K562 (cell line): Measurements from ENCODE around the gene XYLB. TPM values are rescaled to one million over a fixed set of nuclear protein-coding genes. Genes with fewer than 3 reads are reported as not detected.

Experiments
- CAMTA2 ChIP-seq: fragments of 250-450 bp; sonication (Bioruptor Pico); conservative IDR thresholded peaks from 2 replicates; pipeline ENCODE4 v1.5.1; 2022
- CHD2 ChIP-seq: IDR thresholded peaks from 2 replicates; pipeline ENCODE4 v1.6.1; 2011; ENCODE audit warnings: low read depth, low read length
- CREB3L1 ChIP-seq: fragments of 450-650 bp; IDR thresholded peaks from 2 replicates; pipeline ENCODE4 v1.6.1; 2014; ENCODE audit warnings: low read depth, mild to moderate bottlenecking, moderate library complexity, borderline replicate concordance
- DIDO1 ChIP-seq: fragments of 450-650 bp; IDR thresholded peaks from 2 replicates; pipeline ENCODE4 v1.6.1; 2016; ENCODE audit warnings: low read depth, missing biosample characterization, missing genetic modification characterization
- E2F5 ChIP-seq: sonication (generic); formaldehyde crosslinking; IDR thresholded peaks from 2 replicates; pipeline ENCODE4 v1.8.0; 2022; ENCODE audit warnings: mild to moderate bottlenecking, missing genetic modification reagents
- FOXO4 ChIP-seq: fragments of 450-650 bp; formaldehyde crosslinking; IDR thresholded peaks from 2 replicates; pipeline ENCODE4 v1.4.0; 2020; ENCODE audit warnings: mild to moderate bottlenecking, moderate library complexity
- NEUROD1 ChIP-seq: fragments of 150-350 bp; IDR thresholded peaks from 2 replicates; pipeline ENCODE4 v1.6.1; 2014; ENCODE audit warnings: borderline replicate concordance, low read length, low read depth; ENCODE audit not compliant: partially characterized antibody
- PHB ChIP-seq: fragments of 250-450 bp; sonication (Bioruptor Pico); IDR thresholded peaks from 2 replicates; pipeline ENCODE4 v1.5.0; 2021
- RBM14 ChIP-seq: fragments of 200-400 bp; formaldehyde crosslinking; IDR thresholded peaks from 2 replicates; pipeline ENCODE4 v1.6.1; 2018; ENCODE audit warnings: low read depth, mild to moderate bottlenecking, low read length, moderate library complexity, borderline replicate concordance; ENCODE audit not compliant: insufficient read depth
- RBM22 ChIP-seq: fragments of 200-400 bp; formaldehyde crosslinking; IDR thresholded peaks from 2 replicates; pipeline ENCODE4 v1.6.1; 2018; ENCODE audit warnings: low read length, low read depth; ENCODE audit not compliant: poor library complexity, severe bottlenecking
- ZFX ChIP-seq: sonication (generic); formaldehyde crosslinking; IDR thresholded peaks from 2 replicates; pipeline ENCODE4 v1.8.0; 2022; ENCODE audit warnings: mild to moderate bottlenecking, missing genetic modification reagents, moderate library complexity
- ZNF232 ChIP-seq: sonication (generic); formaldehyde crosslinking; IDR thresholded peaks from 2 replicates; pipeline ENCODE4 v1.8.0; 2022; ENCODE audit warnings: mild to moderate bottlenecking, missing genetic modification reagents
- polyA plus RNA-seq, 8 experiments: library from polyadenylated mRNA; depleted of rRNA in 4 of 8; stranded (reverse) in 5 of 8; unstranded in 3 of 8; fragments of >200 nt; fragmentation: Nextera tagmentation in 2 of 8; fragmentation: Illumina TruSeq in 1 of 8; extraction: Ambion mirVana in 2 of 8; extraction: Trizol in 1 of 8; gene quantifications; 2 replicates each; pipeline versions ENCODE4 v1.2.1 to v1.2.3, GENCODE V29; 2011 to 2014; ENCODE audit warnings: inconsistent platforms in 1 of 8, missing spikeins in 1 of 8
- total RNA-seq, 7 experiments: library from RNA; depleted of rRNA in 6 of 7; stranded (reverse); fragments of >200 nt in 6 of 7; fragmentation: Illumina TruSeq in 2 of 7; extraction: Trizol in 2 of 7; gene quantifications; 2 replicates each; pipeline versions ENCODE4 v1.2.1 to v1.2.3, GENCODE V29; 2011 to 2021; ENCODE audit warnings: low replicate concordance in 1 of 7
- TF ChIP-seq, protein P1 (sequence below): sonication (generic); formaldehyde crosslinking; IDR thresholded peaks from 2 replicates; pipeline ENCODE4 v1.8.1; 2023; ENCODE audit warnings: mild to moderate bottlenecking, missing genetic modification reagents, moderate library complexity
- TF ChIP-seq, protein P2 (sequence below): fragments of 200-400 bp; formaldehyde crosslinking; IDR thresholded peaks from 2 replicates; pipeline ENCODE4 v1.6.1; 2017; ENCODE audit warnings: mild to moderate bottlenecking, low read depth, low read length, moderate library complexity

The XYLB gene
- total and polyA plus RNA-seq, 9 of the 15 experiments (the other 6 are each of a cell fraction or from before 2014, with no cell fraction given), result 4.0 to 20.2 (median 13.2) TPM

DNA sequence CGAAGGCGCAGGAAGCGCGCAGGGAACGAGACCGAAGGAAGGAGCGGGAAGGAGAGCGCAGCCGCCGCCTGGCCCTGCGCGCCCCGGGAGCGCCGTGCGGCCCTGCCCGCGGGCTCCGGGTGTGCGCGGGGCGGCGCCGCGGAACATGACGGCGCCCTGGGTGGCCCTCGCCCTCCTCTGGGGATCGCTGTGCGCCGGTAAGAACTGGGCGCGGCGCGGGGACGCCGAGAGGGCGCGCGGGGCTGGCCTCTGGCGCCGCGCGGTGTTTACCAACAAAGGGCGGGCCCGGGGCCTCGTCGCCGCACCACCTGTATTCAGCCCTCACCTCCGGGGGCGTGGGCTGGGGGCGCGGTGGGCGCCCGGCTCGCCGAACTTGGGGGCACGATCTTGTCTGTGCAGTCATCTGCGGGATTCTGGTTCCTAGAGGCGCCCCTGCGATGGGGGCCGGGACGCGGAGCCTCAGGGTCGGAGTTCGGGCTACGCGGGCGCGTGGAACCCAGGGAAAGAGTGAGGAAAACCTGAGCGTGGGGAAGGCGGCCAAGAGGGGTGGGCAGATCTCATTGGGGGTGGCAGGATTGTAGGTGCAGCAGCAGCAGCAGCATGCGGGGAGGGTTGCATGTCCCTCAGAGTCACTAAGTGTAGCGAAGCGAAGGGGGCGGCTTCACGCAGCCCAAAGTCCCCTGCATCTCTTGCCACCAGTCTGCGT, 107.7 kb downstream of the XYLB start (continued):
- TF ChIP-seq, protein P1, sequence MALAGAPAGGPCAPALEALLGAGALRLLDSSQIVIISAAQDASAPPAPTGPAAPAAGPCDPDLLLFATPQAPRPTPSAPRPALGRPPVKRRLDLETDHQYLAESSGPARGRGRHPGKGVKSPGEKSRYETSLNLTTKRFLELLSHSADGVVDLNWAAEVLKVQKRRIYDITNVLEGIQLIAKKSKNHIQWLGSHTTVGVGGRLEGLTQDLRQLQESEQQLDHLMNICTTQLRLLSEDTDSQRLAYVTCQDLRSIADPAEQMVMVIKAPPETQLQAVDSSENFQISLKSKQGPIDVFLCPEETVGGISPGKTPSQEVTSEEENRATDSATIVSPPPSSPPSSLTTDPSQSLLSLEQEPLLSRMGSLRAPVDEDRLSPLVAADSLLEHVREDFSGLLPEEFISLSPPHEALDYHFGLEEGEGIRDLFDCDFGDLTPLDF (CRISPR knock-in tag), result no peak
- no peak for TF ChIP-seq DIDO1 (tag)
- 0 out of 2 replicates have a peak, but pooled peaks have one; percentile 12 for TF ChIP-seq CHD2
- TF ChIP-seq, protein P2, sequence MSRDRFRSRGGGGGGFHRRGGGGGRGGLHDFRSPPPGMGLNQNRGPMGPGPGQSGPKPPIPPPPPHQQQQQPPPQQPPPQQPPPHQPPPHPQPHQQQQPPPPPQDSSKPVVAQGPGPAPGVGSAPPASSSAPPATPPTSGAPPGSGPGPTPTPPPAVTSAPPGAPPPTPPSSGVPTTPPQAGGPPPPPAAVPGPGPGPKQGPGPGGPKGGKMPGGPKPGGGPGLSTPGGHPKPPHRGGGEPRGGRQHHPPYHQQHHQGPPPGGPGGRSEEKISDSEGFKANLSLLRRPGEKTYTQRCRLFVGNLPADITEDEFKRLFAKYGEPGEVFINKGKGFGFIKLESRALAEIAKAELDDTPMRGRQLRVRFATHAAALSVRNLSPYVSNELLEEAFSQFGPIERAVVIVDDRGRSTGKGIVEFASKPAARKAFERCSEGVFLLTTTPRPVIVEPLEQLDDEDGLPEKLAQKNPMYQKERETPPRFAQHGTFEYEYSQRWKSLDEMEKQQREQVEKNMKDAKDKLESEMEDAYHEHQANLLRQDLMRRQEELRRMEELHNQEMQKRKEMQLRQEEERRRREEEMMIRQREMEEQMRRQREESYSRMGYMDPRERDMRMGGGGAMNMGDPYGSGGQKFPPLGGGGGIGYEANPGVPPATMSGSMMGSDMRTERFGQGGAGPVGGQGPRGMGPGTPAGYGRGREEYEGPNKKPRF, result no peak
- TF ChIP-seq NEUROD1, result no peak
- peak; percentile 16 for TF ChIP-seq RBM22
- TF ChIP-seq CREB3L1, result 0 out of 2 replicates have a peak, but pooled peaks have one; percentile 38
- TF ChIP-seq PHB (CRISPR knock-in tag), result no peak
- TF ChIP-seq ZNF232 (CRISPR knock-in tag), result no peak
- TF ChIP-seq CAMTA2, result no peak
- TF ChIP-seq RBM14, result 0 out of 2 replicates have a peak, but pooled peaks have one; percentile 33
- no peak for TF ChIP-seq FOXO4 (CRISPR knock-in tag)
- peak; percentile 68 for TF ChIP-seq ZFX (CRISPR knock-in tag)
- TF ChIP-seq E2F5, result no peak
